NCI-H2196 (cell line): ENCODE measurements around the gene PAK2.
"Not testable (repeated sequence)": the region's sequence is repeated elsewhere in the genome, so short reads cannot be mapped to it uniquely, and the experiment has no call there.

ENCODE experiments used
- DNase-seq: peaks from one replicate; lab custom pipeline; 2025; ENCODE audit not compliant: unreplicated experiment; lab: John Stamatoyannopoulos, UW

PAK2 gene

DNA sequence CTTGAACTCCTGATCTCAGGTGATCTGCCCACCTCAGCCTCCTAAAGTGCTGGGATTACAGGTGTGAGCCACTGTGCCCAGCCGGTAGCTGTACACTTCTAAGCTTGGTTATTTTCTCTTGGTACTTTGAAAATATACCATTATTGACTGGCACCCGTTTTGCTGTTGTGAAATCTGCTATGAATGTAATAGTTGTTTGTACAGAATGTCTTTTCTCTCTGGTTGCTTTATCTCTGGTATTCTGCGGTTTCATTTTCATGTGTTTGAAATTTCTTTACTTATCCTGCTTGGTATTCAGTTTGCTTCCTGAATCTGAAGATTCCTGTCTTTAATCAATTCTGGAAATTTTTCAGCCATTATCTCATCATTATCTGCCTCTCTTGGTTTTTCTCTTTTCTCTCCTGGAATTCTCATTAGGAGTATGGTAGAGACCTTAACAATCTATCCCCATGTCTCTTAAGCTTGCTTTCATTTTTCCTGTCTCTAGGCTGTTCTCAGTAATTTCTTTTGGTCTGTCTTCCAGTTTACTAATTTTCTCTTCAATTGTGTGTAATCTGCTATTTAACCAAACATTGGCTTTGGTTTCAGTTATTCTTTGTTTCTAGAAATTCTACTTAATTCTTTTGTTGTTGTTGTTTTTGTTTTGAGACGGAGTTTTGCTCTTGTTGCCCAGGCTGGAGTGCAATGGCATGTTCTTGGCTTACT lies 2.8 kb upstream of the PAK2 start:
- no peak for DNase-seq

DNA sequence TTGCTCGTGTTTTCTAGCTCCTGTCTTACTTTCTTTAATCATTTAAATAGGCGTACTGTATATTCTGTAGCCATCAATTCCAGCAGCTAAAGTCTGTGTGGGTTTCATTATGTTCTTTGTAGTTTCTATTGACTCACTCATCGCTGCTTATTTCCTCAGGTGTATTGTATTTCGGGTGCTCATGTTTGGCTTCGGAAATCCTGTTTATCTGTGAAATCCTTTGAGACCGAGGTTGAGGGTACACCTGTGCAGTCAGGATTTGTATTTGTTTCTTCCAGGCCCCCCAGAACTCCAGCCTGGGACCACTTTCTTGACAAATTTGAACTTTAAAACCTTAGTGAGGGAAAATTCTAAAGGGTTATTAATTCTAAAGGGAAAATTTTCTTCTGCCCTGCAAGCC lies 2.0 kb upstream of the PAK2 start:
- DNase-seq = no peak

DNA sequence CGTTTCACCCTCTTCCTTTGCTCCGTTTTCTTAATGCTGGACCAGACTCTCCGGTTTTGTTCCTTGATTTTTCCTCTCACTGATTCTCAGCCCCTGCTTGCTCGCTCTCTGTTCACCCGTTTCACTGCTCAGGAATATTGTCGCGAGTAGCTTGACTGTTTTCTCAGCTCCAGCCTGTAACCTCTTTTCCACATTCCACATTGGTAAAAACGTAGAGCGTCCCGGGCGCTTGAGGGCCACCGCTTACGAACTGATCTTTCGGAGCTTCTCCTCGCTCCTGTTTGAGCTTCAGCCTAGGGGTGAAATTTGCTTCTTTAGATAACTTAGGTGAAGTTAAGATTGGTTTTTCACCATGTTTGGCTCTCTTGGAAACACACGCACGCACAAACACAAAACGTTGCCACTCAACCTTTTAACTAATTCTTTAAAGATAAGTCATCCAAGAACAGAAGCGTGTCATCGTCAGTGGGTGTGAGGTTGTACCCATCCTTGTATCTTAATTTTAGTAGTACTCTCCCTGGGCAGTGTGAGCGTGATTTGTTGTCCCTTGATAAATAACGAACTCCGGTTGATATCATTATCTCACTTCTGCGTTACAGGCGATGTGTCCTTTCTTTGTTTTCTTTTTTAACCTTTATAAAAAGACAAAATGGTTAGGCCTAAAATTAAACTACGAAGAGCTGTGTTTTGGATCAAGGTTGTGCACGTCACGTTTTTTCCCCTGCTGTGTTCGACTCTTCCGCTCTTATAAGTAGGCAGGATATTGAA lies 1.0 kb downstream of the PAK2 start:
- peak; percentile 65 for DNase-seq

DNA sequence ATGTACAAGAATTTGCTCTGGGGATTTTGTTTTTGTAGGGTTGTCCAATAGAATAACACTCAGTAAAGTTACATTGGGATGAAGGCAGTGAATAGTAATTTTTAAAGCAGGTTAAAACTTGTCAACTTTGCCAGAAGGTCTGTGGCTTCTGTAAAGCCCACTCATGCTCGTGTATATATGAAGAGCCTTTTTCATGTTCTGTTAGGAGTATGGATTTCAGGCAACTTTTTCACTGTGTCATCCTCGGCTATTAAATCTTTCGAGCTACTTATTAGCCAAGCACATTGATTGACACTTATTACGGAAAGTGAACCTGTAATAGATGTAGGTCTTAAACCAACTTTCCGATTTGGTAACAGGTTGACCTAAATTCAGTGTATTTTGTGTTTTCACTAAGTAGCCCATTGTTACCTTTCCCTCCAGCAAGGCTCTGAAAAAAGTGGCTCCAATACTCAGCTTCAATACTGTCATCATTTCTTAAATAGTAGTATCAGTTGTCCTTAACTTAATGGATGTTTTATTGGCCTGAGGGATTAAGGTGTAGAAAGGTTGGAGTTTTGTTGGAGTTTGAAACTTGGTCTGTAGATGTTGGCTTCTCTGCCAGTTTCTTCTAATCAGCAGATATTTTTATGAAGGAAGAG lies 1.7 kb downstream of the PAK2 start:
- DNase-seq = no peak

DNA sequence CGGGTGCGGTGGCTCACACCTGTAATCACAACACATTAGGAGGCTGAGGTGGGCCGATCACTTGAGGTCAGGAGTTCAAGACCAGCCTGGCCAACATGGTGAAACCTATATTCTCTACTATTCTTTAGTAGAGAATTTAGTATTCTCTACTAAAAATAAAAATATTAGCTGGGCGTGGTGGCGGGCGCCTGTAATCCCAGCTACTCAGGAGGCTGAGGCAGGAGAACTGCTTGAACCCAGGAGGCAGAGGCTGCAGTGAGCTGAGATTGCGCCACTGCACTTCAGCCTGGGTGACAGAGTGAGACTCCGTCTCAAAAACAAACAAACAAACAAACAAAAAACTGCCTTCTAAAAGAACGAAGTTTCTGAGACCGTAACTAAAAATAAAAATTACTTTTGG lies 3.9 kb downstream of the PAK2 start:
- not testable (repeated sequence) for DNase-seq

DNA sequence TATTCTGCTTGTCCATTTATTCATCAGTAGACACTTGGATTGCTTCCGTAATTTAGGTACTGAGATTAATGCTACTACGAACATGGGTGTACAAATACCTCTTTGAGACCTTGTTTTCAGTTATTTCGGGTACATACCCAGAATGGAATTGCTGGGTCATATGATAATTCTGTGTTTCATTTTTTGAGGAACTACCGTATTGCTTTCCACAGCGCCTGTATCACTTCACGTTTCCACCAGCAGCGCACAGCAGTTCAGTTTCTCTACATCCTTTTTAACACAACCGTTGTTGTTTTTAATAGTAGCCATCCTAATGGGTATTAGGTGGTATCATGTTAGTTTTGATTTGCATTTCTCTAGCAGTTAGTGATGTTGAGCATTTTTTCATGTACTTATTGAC lies 9.5 kb downstream of the PAK2 start:
- DNase-seq = no peak

DNA sequence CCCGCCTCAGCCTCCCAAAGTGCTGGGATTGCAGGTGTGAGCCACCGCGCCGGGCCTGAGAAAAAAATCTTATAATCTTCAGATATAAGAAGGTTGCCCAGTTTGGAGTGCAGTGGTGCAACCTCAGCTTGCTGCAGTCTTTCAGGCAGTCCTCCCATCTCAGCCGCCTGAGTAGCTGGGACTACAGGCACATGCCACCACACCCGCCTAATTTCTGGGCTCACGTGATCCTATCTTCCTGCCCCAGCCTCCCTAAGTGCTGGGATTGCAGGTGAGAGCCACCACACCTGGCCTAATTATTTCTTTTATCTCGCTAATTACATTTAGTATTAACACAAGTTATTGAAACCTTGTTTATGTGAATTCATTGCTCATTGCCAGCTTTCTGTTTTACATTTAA lies 13.5 kb downstream of the PAK2 start:
- DNase-seq = no peak

DNA sequence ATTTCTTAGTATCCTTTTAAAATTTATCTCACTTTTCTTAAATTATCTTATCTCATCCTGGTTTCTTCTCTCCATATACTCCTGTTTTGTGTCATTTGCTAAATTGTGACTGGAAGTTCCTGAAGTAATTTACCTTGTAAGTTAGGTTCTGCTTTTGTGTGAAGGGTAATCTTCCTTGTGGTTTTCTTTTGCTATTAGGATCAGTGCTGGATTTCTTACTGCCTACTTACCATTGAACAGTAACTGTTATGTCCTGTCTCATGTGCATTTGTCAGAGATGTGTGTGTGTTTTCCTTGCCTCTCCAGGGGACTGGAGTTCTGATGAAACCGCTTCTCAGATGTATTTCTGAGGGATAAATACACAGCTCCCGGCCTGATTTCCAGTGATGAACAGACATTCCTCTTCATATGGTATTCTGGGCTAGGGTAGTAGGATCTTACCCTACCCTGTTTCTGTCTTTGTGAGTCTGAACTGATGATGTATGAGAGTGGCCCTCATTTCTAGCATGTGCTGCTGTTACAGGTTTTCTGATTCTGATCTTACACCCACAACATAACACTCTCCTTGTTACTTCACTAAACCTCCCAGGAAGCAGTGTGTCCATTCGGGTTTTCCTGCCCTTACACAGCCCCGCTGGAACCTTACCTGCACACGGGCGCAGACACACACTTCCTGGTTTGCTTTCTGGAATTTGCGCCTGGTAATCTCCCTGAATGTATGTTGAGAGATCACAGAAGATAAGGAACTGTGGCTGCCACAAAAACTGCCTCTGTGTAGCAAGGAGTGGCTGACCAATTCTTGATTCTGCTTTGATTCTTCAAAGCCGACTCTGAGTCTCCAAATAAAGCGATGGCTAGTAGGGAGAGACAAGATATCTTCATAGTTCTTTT lies 14.7 kb downstream of the PAK2 start:
- no peak for DNase-seq

DNA sequence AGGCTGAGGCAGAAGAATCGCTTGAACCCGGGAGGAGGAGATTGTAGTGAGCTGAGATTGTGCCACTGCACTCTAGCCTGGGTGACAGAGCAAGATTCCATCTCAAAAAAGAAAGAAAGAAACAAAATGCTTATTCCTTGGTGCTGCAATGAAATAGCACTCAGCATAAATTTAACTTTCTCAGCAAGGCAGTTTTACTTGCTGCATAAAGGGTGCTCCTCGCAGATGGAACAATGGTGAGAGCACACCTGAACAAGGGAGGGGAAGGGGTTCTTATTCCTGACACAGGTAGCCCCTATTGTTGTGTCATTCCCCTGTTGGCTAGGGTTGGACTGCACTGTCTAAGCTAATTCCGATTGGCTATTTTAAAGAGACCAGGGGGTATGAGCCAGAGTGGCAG lies 17.1 kb downstream of the PAK2 start:
- DNase-seq = no peak

DNA sequence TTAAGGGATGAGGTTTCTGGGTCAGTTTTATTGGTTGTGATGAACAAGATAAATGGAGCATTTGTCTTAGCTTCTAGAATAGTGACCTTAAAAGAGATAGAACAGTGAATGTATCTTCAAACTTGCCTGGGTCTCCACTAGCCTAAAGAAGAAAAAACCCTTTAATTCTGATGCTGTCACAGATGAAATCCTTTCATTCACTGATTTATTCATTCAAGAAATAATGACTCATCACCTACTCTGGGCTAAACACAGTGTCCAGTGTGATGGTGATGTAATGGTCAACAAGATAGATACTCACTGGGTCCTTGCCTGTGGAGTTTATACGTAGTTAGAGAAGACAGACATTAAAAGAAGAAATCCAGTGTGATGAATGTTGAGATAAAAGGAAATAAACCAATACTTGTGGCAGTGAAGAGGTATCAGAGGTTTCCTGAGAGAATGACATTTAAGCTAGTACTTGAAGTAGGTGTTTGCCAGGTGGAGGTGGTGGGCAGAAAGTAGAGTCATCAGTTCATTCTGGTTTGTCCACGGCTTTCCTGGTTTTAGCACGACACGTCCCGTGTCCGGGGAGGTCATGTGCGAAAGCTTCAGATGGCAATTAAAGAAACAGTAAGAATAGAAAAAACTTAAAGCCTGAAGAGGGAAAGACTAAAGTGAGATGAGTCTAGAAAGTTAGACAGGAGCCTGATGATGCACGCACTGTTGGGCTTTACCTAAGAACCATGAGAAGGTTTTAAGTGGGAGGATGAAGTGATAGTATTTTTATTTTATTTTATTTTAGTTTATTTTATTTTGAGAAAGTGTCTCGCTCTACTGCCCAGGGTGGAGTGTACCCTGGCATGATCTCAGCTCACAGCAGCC lies 18.5 kb downstream of the PAK2 start:
- DNase-seq = no peak

DNA sequence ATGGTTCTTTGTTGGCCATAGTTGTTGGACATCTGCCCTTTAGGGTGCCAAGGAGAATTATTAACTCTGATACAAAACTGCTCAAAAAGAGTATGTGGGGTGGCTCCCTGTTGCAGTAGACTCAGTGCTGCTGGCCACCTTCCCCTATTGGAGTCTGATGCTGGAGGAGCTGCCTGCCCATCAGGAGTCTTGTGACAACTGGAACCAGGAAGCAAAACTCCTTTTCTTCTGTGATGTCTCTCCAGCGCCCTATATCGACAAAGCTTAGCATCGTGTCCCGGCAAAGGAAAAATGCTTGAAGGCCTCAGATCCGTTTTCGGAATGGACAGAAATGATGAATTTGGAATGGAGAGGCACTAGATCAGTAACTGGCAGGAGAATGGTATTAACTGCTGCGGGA lies 23.5 kb downstream of the PAK2 start:
- no peak for DNase-seq

DNA sequence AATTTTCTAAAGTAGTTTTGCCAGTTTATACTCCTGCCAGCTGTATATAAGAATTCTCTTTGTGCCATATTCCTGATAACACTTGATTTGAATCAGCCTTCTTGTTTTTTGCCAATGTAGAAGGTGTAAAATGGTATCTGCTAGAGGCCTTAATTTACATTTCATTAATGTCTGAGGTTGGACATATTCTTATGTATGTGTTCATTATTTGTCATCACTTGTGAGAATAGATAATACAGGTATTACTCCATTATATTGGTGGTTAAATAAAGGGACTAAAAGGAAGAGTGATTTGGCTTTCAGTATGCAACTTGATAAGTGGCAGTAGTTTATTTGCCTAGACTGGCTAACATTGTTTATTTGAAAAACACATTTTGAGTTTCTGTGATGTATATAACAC lies 25.8 kb downstream of the PAK2 start:
- no peak for DNase-seq

DNA sequence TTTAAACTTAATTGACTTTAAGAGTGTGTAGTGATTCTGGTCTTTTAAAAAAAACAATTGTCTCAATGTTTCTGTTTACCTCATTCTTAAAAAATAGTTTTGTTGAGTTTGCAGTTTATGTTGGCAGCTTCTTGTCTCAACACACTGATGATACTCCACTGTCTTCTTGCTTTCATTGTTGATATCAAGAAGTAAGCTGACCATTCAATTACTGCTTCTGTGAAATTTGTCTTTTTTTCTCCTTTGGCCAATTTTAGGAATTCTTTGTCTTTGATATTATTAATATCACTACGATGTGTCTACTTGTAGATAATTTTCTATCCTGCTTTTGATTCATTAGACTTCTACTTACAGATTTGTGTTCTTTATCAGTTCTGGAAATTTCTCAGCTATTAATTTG lies 31.4 kb downstream of the PAK2 start:
- no peak for DNase-seq

DNA sequence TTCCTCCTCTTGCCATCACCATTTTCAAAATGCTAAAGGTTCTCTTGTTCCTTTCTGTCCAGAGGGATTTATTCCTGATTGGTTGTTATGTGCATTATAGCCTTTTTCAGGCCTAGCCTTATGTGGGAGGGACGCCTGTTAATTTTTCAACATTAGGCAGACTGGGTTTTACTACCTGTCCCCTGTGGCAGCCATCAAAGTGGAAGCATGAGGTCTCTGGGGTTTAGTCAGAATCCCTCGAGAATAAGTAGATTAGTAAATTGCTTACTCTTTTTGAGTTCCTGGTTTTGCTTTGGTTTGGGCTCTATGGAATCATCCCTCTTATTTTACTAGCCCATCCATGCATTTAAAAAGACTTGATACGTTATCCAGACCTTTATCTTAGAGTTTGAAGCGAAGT lies 32.4 kb downstream of the PAK2 start:
- no peak for DNase-seq

DNA sequence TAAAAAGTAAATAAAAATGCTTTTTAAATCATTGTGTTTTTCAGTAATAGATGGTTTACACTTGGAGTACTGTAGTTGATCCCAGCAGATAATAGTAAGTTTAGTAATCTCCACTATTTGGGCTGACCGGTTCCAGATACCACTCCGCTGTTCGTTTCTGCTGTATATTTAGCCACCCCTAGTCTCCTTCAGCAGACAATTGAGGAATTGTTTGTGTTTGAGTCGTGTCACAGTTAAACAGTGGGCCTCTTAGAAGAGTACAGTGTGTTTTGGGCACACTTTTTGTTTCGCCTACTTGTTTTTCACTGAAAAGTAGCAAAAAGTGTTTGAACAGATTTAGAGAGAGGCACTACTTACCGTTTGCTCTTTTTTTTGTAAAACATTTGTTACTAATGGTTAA lies 33.2 kb downstream of the PAK2 start:
- no peak for DNase-seq

DNA sequence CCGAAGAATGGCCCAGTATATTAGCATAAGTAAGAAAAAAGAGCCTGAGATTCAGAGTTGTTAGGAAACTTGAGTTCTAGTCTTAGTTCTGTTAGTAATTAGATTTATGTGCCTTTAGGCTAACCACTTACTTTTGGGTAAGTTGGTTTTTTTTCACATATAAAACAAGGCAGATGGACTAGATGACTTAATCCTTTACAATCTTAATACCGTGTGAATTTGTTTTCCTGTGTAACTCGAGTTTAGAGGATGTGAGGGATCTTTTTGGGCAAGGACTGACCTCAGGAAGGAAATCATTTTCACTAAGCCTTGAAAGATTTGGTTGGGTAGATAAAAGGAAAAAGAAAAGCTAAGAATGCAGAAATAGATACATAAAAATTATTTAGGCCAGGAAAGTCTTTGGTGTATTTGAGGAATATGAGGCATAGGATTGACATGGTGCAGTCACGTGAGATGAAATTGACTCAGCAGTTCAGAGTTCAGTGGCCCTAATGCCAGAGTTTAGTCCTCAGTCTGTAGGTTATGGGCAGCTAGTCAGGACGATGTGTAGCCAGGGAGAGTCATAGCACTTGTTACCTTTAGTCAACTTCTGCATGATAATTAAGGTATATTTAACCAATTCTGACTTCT lies 34.6 kb downstream of the PAK2 start:
- no peak for DNase-seq

DNA sequence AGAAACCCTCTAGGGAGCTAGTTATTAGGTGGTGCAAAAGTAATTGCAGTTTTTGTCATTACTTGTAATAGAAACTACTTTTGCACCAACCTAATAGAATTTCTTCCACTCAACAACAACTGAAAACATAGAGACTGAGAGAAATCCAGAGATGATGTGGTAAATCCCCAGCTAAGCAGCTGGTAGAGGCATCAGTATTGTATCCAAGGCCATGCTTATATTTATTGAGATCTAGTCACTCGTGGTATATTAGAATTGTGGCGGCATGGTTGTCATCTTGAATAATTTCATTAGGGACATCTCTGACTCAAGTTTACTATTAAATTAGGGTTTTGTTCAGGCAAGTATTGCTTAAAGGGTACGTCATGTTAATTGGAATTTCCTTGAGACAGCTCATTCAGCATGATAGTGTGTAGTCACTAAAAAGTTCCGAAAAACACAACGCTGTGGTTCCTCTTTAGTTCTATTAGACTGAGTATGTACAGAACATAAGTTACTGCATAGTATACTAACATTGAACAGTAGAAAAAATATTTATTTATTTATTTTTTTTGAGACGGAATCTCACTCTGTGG lies 35.3 kb downstream of the PAK2 start:
- no peak for DNase-seq

DNA sequence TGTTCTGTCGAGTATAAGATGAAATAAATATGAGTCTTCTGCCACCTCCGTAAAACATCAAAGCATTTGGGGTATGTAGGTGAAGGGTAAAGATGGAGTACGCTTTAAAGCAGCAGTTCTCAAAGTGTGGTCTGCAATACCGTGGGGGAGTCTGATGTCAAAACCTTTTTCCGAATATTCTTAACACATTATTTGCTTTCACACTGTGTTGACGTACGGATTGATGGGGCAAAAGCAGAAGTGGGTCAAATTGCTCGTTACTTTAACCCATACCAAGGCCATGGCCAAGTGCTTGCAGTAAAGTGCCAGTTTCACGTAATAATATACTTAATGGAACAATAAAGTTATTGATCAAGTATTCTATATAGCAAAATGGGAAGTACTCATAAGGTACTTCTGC lies 36.3 kb downstream of the PAK2 start:
- no peak for DNase-seq

DNA sequence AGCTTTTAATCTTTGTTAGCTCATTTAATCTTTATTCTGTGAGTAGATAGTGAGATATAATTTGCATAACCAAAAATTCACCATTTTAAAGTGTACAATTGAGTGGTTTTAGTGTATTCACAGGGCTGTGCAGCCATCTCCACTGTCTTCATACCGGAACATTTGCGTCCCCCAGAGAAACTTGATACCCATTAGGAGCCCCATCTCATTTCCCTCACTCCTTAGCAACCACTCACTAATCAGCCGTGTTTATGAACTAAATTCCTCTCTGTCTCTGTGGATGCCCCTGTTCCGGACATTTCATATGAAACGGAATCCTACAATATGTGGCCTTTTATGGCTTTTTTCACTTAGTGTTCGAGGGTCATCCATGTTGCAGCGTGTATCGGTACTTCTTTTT lies 38.2 kb downstream of the PAK2 start:
- DNase-seq = no peak

DNA sequence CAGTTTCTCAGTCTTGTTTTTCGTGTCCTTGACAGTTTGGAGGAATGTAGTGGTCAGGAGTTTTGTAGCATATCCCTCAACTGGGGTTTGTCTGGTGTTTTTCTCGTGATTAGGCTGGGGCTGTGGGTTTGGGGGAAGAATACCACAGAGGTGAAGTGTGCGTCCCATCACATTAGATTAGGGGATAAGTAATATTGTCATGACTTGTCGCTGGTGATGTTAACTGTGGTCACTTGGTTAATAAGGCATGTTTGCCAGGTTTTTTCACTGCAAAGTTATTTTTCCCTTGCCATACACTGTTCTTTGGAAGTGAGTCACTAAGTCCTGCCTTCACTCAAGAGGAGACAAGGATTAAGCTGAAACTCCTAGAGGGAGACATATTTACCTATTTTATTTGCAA lies 39.1 kb downstream of the PAK2 start:
- DNase-seq = no peak
